ENCODE measurements around the gene ARSJ.
A peak's percentile ranks its signal among the peaks of the same experiment; 100 is the strongest.
"Not testable (repeated sequence)": the region's sequence is repeated elsewhere in the genome, so short reads cannot be mapped to it uniquely, and the experiment has no call there.

The ARSJ gene

GRCh38 chr4:113979148-113979904 lies at the start of gene ARSJ:
Gene ARSJ, minus strand, starts transcription at chr4:113979647. Its CDS starts 813 bp downstream, at chr4:113978834.
- peak; percentile 26 for DNase-seq

GRCh38 chr4:114028071-114028470 lies 48.6 kb upstream of the ARSJ start:
- DNase-seq = no peak

- no peak for DNase-seq
These were observed 48.1 kb upstream of the ARSJ start for GRCh38 chr4:114027596-114027995.

DNA sequence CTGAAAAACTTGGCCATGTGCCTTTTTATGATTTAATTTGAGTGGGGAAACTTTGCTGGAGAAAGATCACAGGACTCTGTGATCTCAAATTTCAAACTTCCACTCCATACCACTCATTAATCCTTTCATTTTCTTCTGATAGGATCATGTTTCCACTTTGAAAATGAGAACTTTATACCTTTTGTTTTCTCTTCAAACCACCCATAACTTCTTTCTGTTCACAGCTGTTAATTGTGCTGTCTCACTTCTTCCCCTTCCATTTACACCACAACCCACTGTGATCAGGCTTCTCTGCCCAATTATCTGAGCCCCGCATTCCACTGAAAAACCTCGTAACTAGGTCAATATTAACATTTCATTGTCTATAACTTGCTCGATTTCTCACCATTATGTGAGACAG lies 47.0 kb upstream of the ARSJ start:
- no peak for DNase-seq

DNA sequence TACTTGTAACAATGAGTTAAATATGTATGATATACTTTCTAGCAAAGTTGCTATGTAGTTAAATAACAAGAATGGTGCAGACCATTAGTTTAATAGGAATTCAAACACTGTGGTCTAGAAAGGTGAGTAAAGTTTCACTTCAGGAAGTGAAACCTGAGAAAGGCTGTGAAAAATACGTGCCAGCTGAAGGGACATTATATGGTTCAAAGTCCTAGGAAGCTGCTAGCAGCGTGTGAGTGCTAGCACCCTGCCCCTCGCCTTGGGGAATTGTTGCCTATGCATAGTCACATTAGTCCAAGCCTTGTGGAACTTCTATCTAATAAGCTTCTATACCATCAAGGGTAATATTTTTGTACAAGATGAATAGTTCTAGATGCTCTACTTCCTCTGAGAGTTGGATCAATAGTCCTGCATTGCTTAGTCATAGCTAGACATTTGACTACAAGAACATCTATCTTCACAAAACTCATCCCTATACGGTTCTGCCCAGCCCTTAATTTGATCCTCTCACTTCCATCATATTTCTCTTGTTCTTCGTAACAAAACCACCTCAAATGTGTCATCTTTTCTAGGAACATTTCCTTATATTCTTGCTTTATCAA lies 45.8 kb upstream of the ARSJ start:
- DNase-seq = no peak

GRCh38 chr4:114021451-114021850 lies 42.0 kb upstream of the ARSJ start:
- no peak for DNase-seq

DNA sequence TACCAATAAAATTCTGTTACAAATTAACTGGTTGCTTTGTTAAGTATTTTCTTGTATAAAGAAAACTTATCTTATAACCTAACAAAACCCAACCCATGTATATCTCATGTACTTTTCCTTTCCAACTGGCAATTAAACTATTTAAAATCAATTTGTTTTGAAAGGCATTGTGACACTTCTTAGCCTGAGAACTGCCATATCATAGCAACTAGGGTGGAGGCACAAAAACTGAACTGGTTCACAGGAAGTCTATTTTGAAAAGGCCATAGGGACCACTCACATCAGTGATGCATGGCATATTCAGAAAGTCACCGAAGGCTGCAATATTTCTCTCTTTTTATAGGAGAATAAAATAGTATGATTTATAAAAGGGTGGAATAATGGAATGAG lies 40.5 kb upstream of the ARSJ start:
- no peak for DNase-seq

GRCh38 chr4:114019276-114019968 lies 40.0 kb upstream of the ARSJ start:
- no peak for DNase-seq

- no peak for DNase-seq
These were observed 37.9 kb upstream of the ARSJ start for GRCh38 chr4:114017120-114017917.

DNA sequence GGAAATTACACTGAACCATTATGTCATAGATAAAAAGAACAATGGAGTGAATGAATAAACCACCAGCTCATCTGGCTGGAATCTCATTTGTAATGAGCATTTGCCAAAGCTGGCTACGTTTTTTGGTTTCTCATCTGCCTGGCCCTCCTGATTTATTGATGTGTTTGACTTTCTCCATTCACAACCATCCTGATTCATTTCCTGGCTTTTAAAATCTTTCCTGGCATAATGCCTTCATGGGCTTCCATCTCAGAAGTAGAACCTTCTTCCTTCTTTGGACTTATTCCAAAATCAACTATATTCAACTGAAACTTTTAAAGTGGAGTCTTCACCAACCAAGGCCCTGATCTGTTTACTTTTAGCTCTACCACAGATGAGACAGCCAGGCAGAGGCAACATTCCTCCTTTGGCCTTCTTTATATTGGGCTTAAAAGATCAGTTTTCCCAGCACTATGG lies 36.0 kb upstream of the ARSJ start:
- no peak for DNase-seq

GRCh38 chr4:114013201-114013600 lies 33.8 kb upstream of the ARSJ start:
- DNase-seq = not testable (repeated sequence)

DNA sequence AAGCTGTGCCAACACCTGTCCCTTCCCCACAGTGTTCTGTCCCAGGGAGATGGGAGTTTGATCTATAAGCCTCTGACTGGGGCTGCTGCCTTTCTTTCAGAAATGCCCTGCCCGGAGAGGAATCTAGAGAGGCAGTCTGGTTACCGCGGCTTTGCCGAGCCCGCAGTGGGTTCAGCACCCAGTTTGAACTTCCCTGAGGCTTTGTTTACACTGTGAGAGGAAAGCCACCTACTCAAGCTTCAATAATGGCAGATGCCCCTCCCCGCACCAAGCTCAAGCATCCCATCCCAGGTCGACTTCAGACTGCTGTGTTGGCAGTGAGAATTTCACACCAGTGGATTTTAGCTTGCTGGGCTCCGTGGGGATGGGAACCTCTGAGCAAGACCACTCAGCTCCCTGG lies 33.3 kb upstream of the ARSJ start:
- no peak for DNase-seq

DNA sequence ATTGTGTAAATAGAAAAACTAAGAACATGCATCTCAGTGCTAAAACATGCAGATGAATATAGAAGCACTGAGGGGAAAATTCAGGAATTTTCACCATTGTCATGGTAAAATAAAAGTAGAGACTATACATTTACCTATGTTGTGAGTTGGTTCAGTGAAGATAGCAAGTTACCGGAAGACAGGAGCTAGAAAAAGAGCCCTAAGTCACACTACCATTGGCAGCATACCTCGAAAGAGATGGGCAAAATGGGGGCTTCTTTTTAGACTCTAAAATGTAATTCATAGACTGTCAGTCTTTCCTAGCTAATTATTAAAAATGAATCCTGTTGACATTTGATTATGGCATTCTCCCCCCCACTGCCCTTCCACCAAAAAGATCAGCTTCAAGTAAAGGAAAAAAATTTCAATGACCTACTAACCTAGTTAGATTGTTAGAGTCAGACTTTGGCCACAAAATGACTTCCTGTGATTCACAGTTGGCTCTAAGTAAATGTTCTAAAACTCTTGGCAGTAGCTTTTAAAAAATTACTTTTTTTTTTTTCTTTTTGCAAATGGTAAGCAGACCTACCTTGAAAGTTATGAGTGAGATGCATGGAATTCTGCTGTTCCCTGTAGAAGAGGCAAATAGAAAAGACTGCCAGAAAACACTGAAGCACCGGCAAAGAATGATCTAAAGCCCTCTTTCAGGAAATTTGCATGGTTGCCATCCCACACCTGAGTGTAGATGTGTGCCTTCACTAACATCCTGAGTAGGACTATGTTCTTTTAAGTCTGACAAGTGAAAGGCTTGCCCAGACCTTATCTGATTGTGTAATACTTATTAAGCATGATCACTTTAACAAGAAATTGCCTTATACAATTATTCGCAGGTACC lies 26.4 kb upstream of the ARSJ start:
- no peak for DNase-seq

- DNase-seq = not testable (repeated sequence)
These were observed 25.2 kb upstream of the ARSJ start for GRCh38 chr4:114004483-114005226.

- no peak for DNase-seq
These were observed 19.1 kb upstream of the ARSJ start for GRCh38 chr4:113998531-113998930.

GRCh38 chr4:113998079-113998478 lies 18.6 kb upstream of the ARSJ start:
- no peak for DNase-seq

DNA sequence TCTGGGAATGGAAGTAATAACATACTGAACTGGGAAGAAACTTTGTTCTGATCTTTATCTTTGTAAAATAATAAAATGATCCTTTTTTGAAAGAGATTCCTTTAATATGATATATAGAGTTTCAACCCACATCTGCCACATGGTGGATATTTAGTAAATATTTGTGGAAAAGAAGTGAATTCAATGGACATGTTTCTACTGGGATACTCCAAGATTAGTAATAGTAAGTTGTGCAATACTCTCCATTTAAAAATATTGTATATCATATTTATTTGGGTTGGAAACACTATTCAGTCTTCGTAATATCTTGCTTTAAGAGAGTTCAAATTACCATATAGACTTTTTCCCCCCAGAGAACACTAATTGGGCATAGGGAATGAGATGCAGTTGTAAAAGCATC lies 17.8 kb upstream of the ARSJ start:
- no peak for DNase-seq

DNA sequence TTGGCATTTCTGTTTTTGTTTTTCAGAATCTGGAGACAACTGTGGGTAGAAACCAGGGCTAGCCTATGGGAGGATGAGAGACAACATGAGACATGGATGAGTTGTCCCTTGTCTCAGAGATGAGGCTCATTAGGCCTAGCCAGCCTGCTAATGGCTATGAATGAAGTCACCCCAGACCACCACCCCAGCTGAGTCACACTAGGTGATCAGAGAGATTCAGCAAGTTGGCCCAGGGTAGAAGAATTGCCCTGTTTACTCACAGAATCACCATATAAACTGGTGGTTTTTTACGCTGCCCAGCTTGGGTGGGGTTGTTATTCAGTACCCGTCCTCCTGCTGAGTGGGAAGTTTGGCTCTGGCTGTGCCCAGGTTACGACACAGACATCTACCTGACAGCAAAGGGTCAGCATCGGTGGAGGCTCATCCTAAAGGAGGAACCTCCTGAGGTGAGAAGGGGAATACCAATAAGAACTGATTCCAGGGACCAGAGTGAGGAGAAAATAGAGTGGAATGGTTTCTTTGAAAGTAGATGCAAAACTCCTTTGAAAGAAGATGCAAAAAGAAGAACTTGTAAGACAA lies 17.2 kb upstream of the ARSJ start:
- no peak for DNase-seq

- DNase-seq = no peak
These were observed 14.4 kb upstream of the ARSJ start for GRCh38 chr4:113993887-113994286.

- no peak for DNase-seq
These were observed 11.4 kb upstream of the ARSJ start for GRCh38 chr4:113990886-113991285.

DNA sequence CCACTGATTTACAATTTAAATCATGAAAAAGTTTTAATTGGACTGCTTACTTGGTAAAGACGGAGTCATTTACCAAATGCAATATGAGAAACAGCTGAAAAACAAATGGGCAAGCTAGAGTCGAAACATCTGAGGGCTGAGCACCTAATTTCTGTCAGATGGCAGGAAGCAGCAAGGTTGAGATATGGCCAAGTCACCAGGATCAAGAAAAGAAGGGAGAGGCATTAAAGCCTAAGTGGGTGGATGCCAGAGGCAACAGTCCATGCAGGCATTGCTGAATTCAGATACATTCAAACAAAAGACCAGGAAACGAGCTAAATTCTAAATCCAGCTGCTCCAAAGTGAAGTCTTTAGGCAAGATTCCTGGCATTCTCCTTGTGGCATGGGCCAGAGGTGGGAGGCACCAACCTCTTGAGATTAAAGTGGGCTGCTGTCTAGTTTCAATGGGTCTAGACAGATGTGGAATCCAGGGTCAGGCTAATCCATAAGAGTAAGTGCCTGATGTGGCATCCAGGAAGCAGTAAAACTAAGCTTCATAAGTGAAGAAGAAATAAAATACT lies 8.0 kb upstream of the ARSJ start:
- no peak for DNase-seq

All from NCI-H774 (cell line).